Uterus (tissue), 2 donors: ENCODE measurements around the gene SLITRK2.

ENCODE experiments used
- CTCF ChIP-seq, 4 experiments: fragments of 200-600 bp in 2 of 4; fragments of 450-650 bp in 2 of 4; sonication (generic) in 2 of 4; IDR thresholded peaks; one replicate each; pipeline ENCODE4 v1.5.1; 2016 to 2019; ENCODE audit warnings: antibody characterized with exemption in 4 of 4, mild to moderate bottlenecking in 2 of 4, moderate library complexity in 1 of 4
- POLR2A ChIP-seq, 2 donors: fragments of 450-650 bp; IDR thresholded peaks; one replicate each; pipeline ENCODE4 v1.6.1; 2016; ENCODE audit warnings: antibody characterized with exemption in 2 of 2, mild to moderate bottlenecking in 1 of 2, moderate library complexity in 1 of 2

GRCh38 chrX:145832796-145833195 is 15.2 kb downstream of the SLITRK2 start:
- TF ChIP-seq CTCF (IDR thresholded peaks at IDR 0.05) (no peak), POLR2A (IDR thresholded peaks at IDR 0.05) (no peak)
